Endothelial cell of umbilical vein (primary cell): ENCODE results near the gene STAG1.

Experiments used
- CTCF ChIP-seq, 2 donors: IDR thresholded peaks; 1 replicate in 1 of 2; 2 replicates in 1 of 2; pipeline ENCODE4 v1.5.1; 2011; ENCODE audit warnings: low read length in 2 of 2, mild to moderate bottlenecking in 2 of 2, moderate library complexity in 2 of 2, control low read depth in 1 of 2, inconsistent platforms in 1 of 2, low read depth in 1 of 2; ENCODE audit not compliant: insufficient read depth in 1 of 2; ENCODE audit errors: extremely low read depth in 1 of 2
- EZH2 ChIP-seq: IDR thresholded peaks from 2 replicates; pipeline ENCODE4 v1.6.1; 2012; ENCODE audit warnings: borderline replicate concordance, low read depth, mild to moderate bottlenecking, moderate library complexity, low read length, inconsistent platforms; ENCODE audit not compliant: severe bottlenecking
- GATA2 ChIP-seq: IDR thresholded peaks from 2 replicates; pipeline ENCODE4 v1.7.0; 2011; ENCODE audit warnings: low read depth, mild to moderate bottlenecking, moderate library complexity, mixed read lengths, low read length; ENCODE audit not compliant: insufficient read length, insufficient read depth
- MAX ChIP-seq: IDR thresholded peaks from 2 replicates; pipeline ENCODE4 v1.6.1; 2011; ENCODE audit not compliant: insufficient read depth, insufficient read length
- MYC ChIP-seq: IDR thresholded peaks from one replicate; pipeline ENCODE4 v1.6.1; 2011; ENCODE audit warnings: mild to moderate bottlenecking, low read depth, low read length
- POLR2A ChIP-seq: IDR thresholded peaks from 2 replicates; pipeline ENCODE4 v1.6.1; 2012; ENCODE audit warnings: low read depth, mild to moderate bottlenecking, control low read depth, low read length
- POLR2AphosphoS5 ChIP-seq: IDR thresholded peaks from 2 replicates; pipeline ENCODE4 v1.6.1; 2012; ENCODE audit warnings: low read depth, mild to moderate bottlenecking, control low read depth, low read length, moderate library complexity; ENCODE audit not compliant: insufficient read depth

DNA sequence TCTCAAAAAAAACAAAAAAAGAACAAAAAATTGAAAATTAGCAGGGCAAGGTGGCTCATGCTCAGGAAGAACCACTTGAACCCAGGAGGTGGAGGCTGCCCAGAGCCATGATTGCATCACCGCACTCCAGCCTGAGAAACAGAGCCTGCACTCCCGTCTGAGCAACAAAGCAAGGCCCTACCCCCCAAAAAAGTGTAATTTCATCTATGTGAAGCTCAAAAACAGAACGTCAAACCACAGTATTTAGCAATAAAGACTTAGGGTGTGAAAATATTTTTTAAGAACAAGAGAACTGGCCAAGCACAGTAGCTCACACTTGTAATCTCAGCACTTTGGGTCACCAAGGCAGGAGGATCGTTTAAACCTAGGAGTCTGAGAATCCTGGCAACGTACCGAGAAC is 38.2 kb downstream of the STAG1 start:
- TF ChIP-seq EZH2 (no peak), CTCF (IDR thresholded peaks at IDR 0.05; ENCODE audit: extremely low read depth in 1 of 2, insufficient read depth in 1 of 2, low read depth in 1 of 2, low read length in 2 of 2) (no peak), MYC (no peak), POLR2AphosphoS5 (no peak), GATA2 (no peak), POLR2A (no peak), MAX (no peak)
